Endothelial cell (in vitro differentiated cells): ENCODE results near the gene LRRC59. TPM values are rescaled to one million over a fixed set of nuclear protein-coding genes. Genes with fewer than 3 reads are reported as not detected.

Experiments
- DNase-seq: peaks from one replicate; pipeline ENCODE4 v3.0.0; 2021; ENCODE audit warnings: low spot score
- H3K27ac Mint-ChIP-seq: one replicate; pipeline ENCODE4 v1.8.0; 2021; ENCODE audit warnings: mixed read lengths, inconsistent platforms; ENCODE audit not compliant: unreplicated experiment
- H3K27me3 Mint-ChIP-seq: one replicate; pipeline ENCODE4 v1.8.0; 2021; ENCODE audit warnings: mild to moderate bottlenecking, moderate library complexity, mixed read lengths, inconsistent platforms; ENCODE audit not compliant: unreplicated experiment
- H3K36me3 Mint-ChIP-seq: one replicate; pipeline ENCODE4 v1.8.0; 2021; ENCODE audit warnings: mild to moderate bottlenecking, low read depth, mixed read lengths, inconsistent platforms; ENCODE audit not compliant: unreplicated experiment
- H3K4me1 Mint-ChIP-seq: one replicate; pipeline ENCODE4 v1.8.0; 2021; ENCODE audit warnings: mild to moderate bottlenecking, mixed read lengths, inconsistent platforms; ENCODE audit not compliant: unreplicated experiment
- H3K4me3 Mint-ChIP-seq: one replicate; pipeline ENCODE4 v1.8.0; 2021; ENCODE audit warnings: mild to moderate bottlenecking, mixed read lengths, inconsistent platforms; ENCODE audit not compliant: unreplicated experiment
- H3K9me3 Mint-ChIP-seq: one replicate; pipeline ENCODE4 v1.8.0; 2021; ENCODE audit warnings: mixed read lengths, inconsistent platforms; ENCODE audit not compliant: unreplicated experiment
- total RNA-seq: library from RNA; stranded (reverse); fragmentation: NEBNext Ultra II Directional; extraction: Animal tissue kit (Norgen Biotek cat#: 25700); gene quantifications from one replicate; pipeline ENCODE4 v1.2.1, GENCODE V29; 2021; ENCODE audit not compliant: unreplicated experiment
- TF ChIP-seq, protein P1 (sequence below): fragments of 200-600 bp; sonication (generic); IDR thresholded peaks from one replicate; pipeline ENCODE4 v1.5.0; 2021; ENCODE audit warnings: antibody characterized with exemption; ENCODE audit not compliant: unreplicated experiment

Gene LRRC59
- total RNA-seq, 1 donor from 2014 or later, result 64.2 TPM

DNA sequence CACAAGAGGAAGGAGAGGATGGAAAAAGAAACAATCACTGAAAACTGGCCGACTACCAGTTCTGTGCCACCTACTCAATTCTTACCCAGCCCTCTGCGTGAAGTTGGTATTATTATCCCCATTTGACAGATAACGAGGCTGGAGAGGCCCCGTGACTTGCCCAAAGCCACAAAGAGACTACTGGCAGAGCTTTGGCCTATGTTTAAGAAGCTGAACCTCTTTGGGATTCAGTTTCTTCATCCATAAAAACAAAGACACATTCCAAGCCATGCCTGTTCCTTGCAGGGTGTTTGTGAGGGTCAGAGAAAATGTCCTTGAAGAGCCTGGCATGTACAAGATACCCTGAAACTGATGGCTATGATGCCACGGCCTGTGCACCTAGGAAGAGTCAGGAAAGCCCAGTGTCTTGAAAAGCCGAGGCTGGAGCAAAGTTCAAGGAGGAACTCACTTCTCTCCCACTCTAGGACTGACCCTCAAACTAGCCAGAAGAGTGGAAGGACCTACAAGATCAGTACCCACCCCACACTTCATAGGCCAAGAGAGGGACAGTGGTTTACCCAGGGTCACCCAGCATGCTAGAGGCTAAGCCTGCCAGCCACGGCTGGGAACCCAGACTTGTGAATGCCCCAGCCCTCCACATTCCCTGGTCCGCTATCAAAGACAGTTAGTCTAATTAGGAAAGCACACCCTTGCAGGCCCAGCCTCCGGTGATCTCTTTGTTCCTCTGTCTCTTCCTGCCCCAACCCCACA, 27.1 kb upstream of the LRRC59 start:
- TF ChIP-seq, protein P1, sequence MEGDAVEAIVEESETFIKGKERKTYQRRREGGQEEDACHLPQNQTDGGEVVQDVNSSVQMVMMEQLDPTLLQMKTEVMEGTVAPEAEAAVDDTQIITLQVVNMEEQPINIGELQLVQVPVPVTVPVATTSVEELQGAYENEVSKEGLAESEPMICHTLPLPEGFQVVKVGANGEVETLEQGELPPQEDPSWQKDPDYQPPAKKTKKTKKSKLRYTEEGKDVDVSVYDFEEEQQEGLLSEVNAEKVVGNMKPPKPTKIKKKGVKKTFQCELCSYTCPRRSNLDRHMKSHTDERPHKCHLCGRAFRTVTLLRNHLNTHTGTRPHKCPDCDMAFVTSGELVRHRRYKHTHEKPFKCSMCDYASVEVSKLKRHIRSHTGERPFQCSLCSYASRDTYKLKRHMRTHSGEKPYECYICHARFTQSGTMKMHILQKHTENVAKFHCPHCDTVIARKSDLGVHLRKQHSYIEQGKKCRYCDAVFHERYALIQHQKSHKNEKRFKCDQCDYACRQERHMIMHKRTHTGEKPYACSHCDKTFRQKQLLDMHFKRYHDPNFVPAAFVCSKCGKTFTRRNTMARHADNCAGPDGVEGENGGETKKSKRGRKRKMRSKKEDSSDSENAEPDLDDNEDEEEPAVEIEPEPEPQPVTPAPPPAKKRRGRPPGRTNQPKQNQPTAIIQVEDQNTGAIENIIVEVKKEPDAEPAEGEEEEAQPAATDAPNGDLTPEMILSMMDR, result no peak
- H3K27me3 Mint-ChIP-seq, result peaks cover 13% of the 10 kb centered on the region
- H3K4me3 Mint-ChIP-seq, result no peak overlapping the region
- peaks cover 2% of the 10 kb centered on the region for H3K9me3 Mint-ChIP-seq
- peaks cover 11% of the 10 kb centered on the region for H3K36me3 Mint-ChIP-seq
- H3K27ac Mint-ChIP-seq, result no peak overlapping the region
- no peak for DNase-seq
- H3K4me1 Mint-ChIP-seq, result peaks cover 19% of the 10 kb centered on the region

DNA sequence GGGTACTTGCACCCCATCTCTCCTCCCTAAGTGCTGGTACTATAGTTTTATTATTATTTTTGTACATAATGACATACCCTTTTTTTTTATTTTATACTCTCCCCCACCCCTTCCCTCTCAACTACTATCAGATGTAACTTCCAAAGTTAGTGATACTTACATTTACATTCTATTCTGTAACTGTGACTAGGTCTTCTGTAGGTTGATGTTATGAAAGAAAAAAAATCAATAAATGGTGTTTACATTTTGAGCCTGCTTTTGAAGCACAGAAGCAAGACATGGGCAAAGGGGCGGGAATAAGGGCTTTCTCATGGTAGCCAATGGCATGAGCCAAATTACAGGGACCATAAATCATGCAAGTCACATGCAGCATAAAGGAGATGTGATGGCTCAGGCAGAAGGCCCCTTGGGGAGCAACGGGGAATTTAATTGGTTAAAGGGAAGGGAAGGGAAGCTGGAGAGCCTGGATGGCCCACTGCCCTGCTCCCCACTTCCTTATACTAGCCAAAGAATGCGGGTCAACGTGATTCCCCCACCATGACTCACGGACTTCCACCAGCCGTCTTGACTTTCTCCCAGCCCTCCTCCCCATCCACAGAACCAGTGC, 26.3 kb upstream of the LRRC59 start:
- H3K4me1 Mint-ChIP-seq, result peaks cover 25% of the 10 kb centered on the region
- DNase-seq, result no peak
- TF ChIP-seq, protein P1, result no peak
- peaks cover 16% of the 10 kb centered on the region for H3K36me3 Mint-ChIP-seq
- no peak overlapping the region for H3K27ac Mint-ChIP-seq
- peaks cover 6% of the 10 kb centered on the region for H3K9me3 Mint-ChIP-seq
- peaks cover 13% of the 10 kb centered on the region for H3K27me3 Mint-ChIP-seq
- H3K4me3 Mint-ChIP-seq, result no peak overlapping the region

DNA sequence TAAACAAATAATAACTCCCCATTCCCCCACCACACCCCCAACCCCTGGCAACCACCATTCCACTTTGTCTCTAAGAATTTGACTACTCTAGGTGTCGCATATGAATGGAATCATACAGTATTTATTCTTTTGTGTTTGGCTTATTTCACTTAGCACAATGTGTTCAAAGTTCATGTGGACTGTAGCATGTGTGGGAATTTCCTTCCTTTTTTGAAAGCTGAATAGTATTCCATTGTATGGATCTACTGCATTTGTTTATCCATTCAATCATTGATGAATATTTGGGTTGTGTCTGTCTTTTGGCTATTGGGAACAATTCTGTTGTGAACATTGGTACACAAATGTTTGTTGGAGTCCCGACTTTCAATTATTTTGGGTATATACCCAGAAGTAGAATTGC, 25.4 kb upstream of the LRRC59 start:
- Mint-ChIP-seq H3K36me3 (peaks cover 14% of the 10 kb centered on the region), H3K27me3 (peaks cover 13% of the 10 kb centered on the region), H3K4me1 (peaks cover 23% of the 10 kb centered on the region), H3K9me3 (peaks cover 6% of the 10 kb centered on the region), H3K27ac (no peak overlapping the region), H3K4me3 (no peak overlapping the region)
- TF ChIP-seq, protein P1, result no peak
- DNase-seq, result no peak

DNA sequence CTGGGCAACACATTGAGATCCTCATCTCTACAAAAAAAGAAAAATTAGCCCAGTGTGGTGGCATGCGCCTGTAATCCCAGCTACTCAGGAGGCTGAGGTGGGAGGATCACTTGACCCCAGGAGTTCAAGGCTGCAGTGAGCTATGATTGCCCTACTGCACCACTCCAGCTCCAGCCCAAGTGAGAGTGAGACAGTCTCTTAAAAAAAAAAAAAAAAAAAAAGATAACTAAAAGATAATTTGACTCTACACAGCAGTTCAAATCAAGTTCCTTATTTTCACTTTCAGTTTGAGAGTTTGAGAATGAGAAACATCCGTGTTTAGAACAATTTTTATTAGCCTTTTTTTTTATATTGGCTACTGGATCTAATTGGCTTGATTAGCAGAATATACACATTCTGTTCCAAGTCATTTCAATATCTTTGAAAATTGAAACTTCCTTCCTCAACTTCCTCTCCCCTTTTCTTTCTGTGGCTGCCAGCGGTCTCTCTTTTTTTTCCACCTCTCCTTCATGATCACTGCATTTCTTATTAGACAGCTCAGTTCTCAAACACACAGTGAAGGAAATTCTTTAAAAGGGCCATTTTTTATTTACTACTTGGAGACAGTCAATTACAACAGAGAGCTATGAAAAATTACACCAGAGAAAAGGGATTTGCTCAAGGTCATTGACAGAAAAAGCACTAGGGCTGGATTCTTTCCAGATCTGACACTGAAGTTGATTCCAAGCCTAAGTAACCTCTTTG, 24.2 kb upstream of the LRRC59 start:
- no peak for DNase-seq
- Mint-ChIP-seq H3K4me3 (no peak overlapping the region), H3K36me3 (peaks cover 11% of the 10 kb centered on the region), H3K4me1 (peaks cover 12% of the 10 kb centered on the region), H3K27ac (peak overlapping the region; percentile 48), H3K27me3 (peaks cover 10% of the 10 kb centered on the region), H3K9me3 (peaks cover 6% of the 10 kb centered on the region)
- TF ChIP-seq, protein P1, result no peak
